Spleen (tissue), 13 donors: ENCODE measurements around the gene METAP1D. TPM values are rescaled to one million over a fixed set of nuclear protein-coding genes. Genes with fewer than 3 reads are reported as not detected.

Source experiments
- DNase-seq: peaks from one replicate; pipeline ENCODE4 v3.0.0-alpha.2; 2020
- H3K27ac ChIP-seq, 8 donors: fragments of 200-600 bp; sonication (generic) in 7 of 8; 1 replicate in 4 of 8; 2 replicates in 4 of 8; pipeline versions ENCODE4 v1.5.0 to v1.8.0; 2016 to 2021; ENCODE audit warnings: inconsistent platforms in 4 of 8, mild to moderate bottlenecking in 4 of 8, moderate library complexity in 1 of 8
- H3K27me3 ChIP-seq, 7 donors: fragments of 200-600 bp; sonication (generic) in 6 of 7; replicated peaks in 1 of 7; 1 replicate in 4 of 7; 2 replicates in 3 of 7; pipeline versions ENCODE4 v1.5.0 to v1.8.0; 2016 to 2021; ENCODE audit warnings: inconsistent platforms in 3 of 7, mild to moderate bottlenecking in 1 of 7
- H3K36me3 ChIP-seq, 6 donors: fragments of 200-600 bp; sonication (generic) in 5 of 6; 1 replicate in 4 of 6; 2 replicates in 2 of 6; pipeline versions ENCODE4 v1.5.0 to v1.8.0; 2016 to 2021; ENCODE audit warnings: inconsistent platforms in 2 of 6
- H3K4me1 ChIP-seq, 6 donors: fragments of 200-600 bp; sonication (generic) in 5 of 6; 1 replicate in 3 of 6; 2 replicates in 3 of 6; pipeline versions ENCODE4 v1.5.0 to v1.8.0; 2016 to 2021; ENCODE audit warnings: inconsistent platforms in 3 of 6
- H3K4me3 ChIP-seq, 8 donors: fragments of 200-600 bp; sonication (generic) in 7 of 8; 1 replicate in 4 of 8; 2 replicates in 4 of 8; pipeline versions ENCODE4 v1.5.0 to v1.8.0; 2016 to 2021; ENCODE audit warnings: inconsistent platforms in 4 of 8, mild to moderate bottlenecking in 4 of 8, moderate library complexity in 2 of 8
- H3K9me3 ChIP-seq, 8 donors: fragments of 200-600 bp; sonication (generic) in 7 of 8; 1 replicate in 4 of 8; 2 replicates in 4 of 8; pipeline versions ENCODE4 v1.5.0 to v1.8.0; 2016 to 2021; ENCODE audit warnings: inconsistent platforms in 4 of 8
- POLR2A ChIP-seq, 3 donors: fragments of 450-650 bp; IDR thresholded peaks; one replicate each; pipeline ENCODE4 v1.5.1; 2017; ENCODE audit warnings: antibody characterized with exemption in 3 of 3, mild to moderate bottlenecking in 1 of 3
- POLR2AphosphoS5 ChIP-seq, 3 donors: sonication (generic); formaldehyde crosslinking; IDR thresholded peaks; one replicate each; pipeline ENCODE4 v1.5.1; 2017; ENCODE audit warnings: antibody characterized with exemption in 3 of 3
- WGBS, 5 donors: extraction: QIAGEN DNeasy Blood & Tissue Kit in 3 of 5; methylation state at CpG; one replicate each; pipeline versions ENCODE4 v1.1.5 to v1.1.7; 2013 to 2018; 5-methylcytosine and 5-hydroxymethylcytosine counted together
- intact Hi-C: fragments of 100-400 bp; cut with DNase I; formaldehyde crosslinking; loops from one replicate; pipeline ENCODE4 v1.15.0; 2023; ENCODE audit warnings: low total_unique reads
- long read RNA-seq, 2 donors: transcript quantifications; one replicate each; lab custom pipeline, GENCODE V29; 2026
- polyA plus RNA-seq, 3 donors: library from polyadenylated mRNA; stranded (reverse); fragments of 200-250 nt; gene quantifications; one replicate each; pipeline ENCODE4 v1.2.1, GENCODE V29; 2013
- total RNA-seq, 7 donors: library from RNA; depleted of rRNA in 3 of 7; stranded (reverse); fragments of >200 nt in 3 of 7; fragmentation: NEBNext Ultra II Directional in 4 of 7; extraction: Animal tissue kit (Norgen Biotek cat#: 25700) in 4 of 7; gene quantifications; one replicate each; pipeline versions ENCODE4 v1.1.0 to v1.2.1, GENCODE V29; 2016 to 2021
- TF ChIP-seq, protein P1 (sequence below), 11 experiments: fragments of 200-600 bp in 7 of 11; fragments of 450-650 bp in 4 of 11; sonication (generic) in 4 of 11; IDR thresholded peaks in 8 of 11; conservative IDR thresholded peaks in 3 of 11; 1 replicate in 7 of 11; 2 replicates in 4 of 11; pipeline versions ENCODE4 v1.4.0 to v1.8.0; 2016 to 2021; ENCODE audit warnings: antibody characterized with exemption in 11 of 11, inconsistent platforms in 4 of 11, mild to moderate bottlenecking in 1 of 11
- donor health status: healthy with polysubstance abuse.
- donor health status: DM: no; HTN: no; CAD: no; lungs with moderate emphysema.
- donor health status: DM: no; HTN: no; CAD: no.
- donor health status: Bipolar disorder and iron deficiency.
- donor health status: healthy.
- donor health status: DM: no; HTN: no; CAD: no.
- donor health status: DM: yes; HTN: yes; CAD: no.

The METAP1D gene
- 10 to 100 TPM in 2 of 7 donors, 1 to 10 TPM in 5; 4.9 to 11.9 (median 7.8) TPM for total RNA-seq
- polyA plus RNA-seq, result 10 to 100 TPM in 2 of 3 donors, 1 to 10 TPM in 1; 6.1 to 11.2 (median 10.1) TPM
- long read RNA-seq, donor 1, partial matches to known transcripts, result 0 of 1 reads
- long read RNA-seq, donor 1, other reads (novel, unspliced or antisense), result 0 of 1 reads
- long read RNA-seq, donor 2, partial matches to known transcripts, result 0 of 1 reads
- long read RNA-seq, donor 2, other reads (novel, unspliced or antisense), result 0 of 1 reads

DNA sequence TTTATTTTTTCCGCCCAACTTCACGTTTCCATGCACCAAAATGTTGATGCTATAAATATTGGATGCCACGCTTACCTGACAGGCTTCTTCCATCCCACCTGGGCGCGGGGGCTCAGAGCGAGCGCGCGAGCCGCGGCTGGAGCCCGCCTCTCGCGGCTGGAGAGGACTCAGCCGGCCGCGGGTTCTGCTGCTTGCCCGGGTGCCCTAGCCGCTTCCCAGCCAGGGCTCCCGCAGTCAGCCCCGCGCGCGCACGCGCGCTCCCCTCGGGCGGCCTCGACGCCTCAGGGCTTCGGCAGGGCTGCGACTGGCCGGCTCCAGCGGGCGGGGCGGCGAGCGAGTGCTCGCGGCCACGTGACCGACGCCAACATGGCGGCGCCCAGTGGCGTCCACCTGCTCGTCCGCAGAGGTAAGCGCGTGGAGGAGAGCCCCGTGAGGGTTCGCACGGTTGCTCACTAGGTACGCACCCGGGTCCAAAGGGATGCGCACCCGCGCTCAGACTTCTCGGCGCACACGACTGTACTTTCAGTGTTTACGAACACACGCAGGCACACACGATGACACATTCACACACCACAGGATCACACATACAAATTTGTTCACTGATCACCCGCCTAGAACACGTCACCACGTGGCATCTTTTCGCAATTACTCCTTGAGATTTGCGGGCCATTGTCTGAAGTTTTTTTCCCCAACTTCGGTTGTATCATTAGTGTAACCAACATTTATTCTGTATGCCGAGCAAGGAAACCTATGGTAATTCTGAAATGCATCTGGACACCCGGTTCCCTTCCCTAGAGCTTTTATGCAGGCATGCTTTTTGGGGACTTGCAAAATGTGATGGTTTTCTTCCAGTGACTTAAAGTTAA lies at the start of gene METAP1D:
METAP1D (plus strand) TSS at position 350 of the 866 bp plus-strand sequence; CDS start at position 367, 17 bp downstream.
- Histone ChIP-seq H3K9me3 (no peaks in the 10 kb centered on the region), H3K4me1 (peaks cover 5 to 22% (median 17%) of the 10 kb centered on the region in 6 donors), H3K4me3 (peak within 1 kb of the TSS; percentile 70 to 99 (median 90)), H3K36me3 (no peaks in the 10 kb centered on the region), H3K27ac (peak within 1 kb of the TSS in 7 of 8 donors; percentile 12 to 77 (median 62)), H3K27me3 (peaks cover 0 to 15% (median 0%) of the 10 kb centered on the region in 7 donors)
- peak; percentile 99 for DNase-seq
- TF ChIP-seq POLR2AphosphoS5 (IDR thresholded peaks at IDR 0.05) (peak; percentile 86 to 91 (median 90)), POLR2A (IDR thresholded peaks at IDR 0.05) (no peak)
- TF ChIP-seq, protein P1, sequence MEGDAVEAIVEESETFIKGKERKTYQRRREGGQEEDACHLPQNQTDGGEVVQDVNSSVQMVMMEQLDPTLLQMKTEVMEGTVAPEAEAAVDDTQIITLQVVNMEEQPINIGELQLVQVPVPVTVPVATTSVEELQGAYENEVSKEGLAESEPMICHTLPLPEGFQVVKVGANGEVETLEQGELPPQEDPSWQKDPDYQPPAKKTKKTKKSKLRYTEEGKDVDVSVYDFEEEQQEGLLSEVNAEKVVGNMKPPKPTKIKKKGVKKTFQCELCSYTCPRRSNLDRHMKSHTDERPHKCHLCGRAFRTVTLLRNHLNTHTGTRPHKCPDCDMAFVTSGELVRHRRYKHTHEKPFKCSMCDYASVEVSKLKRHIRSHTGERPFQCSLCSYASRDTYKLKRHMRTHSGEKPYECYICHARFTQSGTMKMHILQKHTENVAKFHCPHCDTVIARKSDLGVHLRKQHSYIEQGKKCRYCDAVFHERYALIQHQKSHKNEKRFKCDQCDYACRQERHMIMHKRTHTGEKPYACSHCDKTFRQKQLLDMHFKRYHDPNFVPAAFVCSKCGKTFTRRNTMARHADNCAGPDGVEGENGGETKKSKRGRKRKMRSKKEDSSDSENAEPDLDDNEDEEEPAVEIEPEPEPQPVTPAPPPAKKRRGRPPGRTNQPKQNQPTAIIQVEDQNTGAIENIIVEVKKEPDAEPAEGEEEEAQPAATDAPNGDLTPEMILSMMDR (IDR thresholded peaks at IDR 0.05 in 8 of 11, conservative IDR thresholded peaks at IDR 0.05 in 3 of 11), result peak in 1 of 11 experiments; percentile 31
- intact Hi-C loops, result no loop called here
- 0 to 1% (median 0%) methylated on average over 32 to 73 of the region's 73 CpGs for WGBS, 5 donors

DNA sequence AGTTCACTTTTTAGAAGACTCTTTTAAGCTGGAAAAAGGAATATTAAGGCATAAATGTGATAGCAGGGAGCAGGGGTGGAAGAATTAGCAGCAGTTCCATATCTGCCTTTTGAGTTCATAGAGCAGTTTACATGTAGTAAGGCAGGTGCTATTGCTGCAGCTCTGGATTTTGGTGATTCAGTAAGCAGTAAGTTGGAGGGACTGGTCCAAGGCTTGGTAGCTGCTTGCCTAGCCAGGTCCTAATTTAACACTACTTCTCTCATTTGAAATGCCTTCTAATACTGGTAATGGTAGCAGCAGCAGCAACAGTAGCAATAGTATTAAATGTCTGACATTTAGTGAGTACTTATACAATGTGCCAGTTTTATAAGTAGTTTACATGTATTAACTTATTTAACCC lies 47.5 kb upstream of the METAP1D start:
- TF ChIP-seq, protein P1 (IDR thresholded peaks at IDR 0.05 in 8 of 11, conservative IDR thresholded peaks at IDR 0.05 in 3 of 11), result no peak
- TF ChIP-seq POLR2A (IDR thresholded peaks at IDR 0.05), result no peak
- no peak for TF ChIP-seq POLR2AphosphoS5 (IDR thresholded peaks at IDR 0.05)
- peaks cover 0 to 74% (median 4%) of the 10 kb centered on the region in 6 donors for H3K36me3 ChIP-seq
- no peak overlapping the region for H3K27ac ChIP-seq
- H3K4me3 ChIP-seq, result no peak overlapping the region
- H3K9me3 ChIP-seq, result no peaks in the 10 kb centered on the region
- intact Hi-C loops, result no loop called here
- H3K4me1 ChIP-seq, result peaks cover 0 to 34% (median 15%) of the 10 kb centered on the region in 6 donors
- H3K27me3 ChIP-seq, result no peaks in the 10 kb centered on the region
- DNase-seq, result no peak

DNA sequence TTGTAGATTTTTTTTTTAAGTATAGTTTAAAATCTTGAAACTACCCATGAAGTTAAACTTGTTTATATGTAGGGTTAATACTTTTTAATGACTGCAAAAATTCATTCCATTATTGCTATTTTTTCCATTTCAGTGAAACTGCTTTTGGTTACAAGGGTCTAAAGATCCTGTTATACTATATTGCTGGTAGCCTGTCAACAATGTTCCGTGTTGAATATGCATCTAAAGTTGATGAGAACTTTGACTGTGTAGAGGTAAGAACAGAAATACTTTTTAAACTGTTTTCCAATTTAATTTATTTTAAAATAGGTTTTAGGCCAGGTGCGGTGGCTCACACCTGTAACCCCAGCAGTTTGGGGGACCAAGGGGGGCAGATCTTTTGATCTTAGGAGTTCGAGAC lies 47.0 kb upstream of the METAP1D start:
- no peaks in the 10 kb centered on the region for H3K27me3 ChIP-seq
- intact Hi-C loops, result no loop called here
- peaks cover 0 to 69% (median 4%) of the 10 kb centered on the region in 6 donors for H3K36me3 ChIP-seq
- WGBS, 5 donors, result 95 to 98% (median 97%) methylated on average over 3 of the region's 3 CpGs
- H3K4me1 ChIP-seq, result peaks cover 0 to 39% (median 17%) of the 10 kb centered on the region in 6 donors
- H3K27ac ChIP-seq, result no peak overlapping the region
- no peak for TF ChIP-seq POLR2A (IDR thresholded peaks at IDR 0.05)
- no peak for TF ChIP-seq POLR2AphosphoS5 (IDR thresholded peaks at IDR 0.05)
- TF ChIP-seq, protein P1 (IDR thresholded peaks at IDR 0.05 in 8 of 11, conservative IDR thresholded peaks at IDR 0.05 in 3 of 11), result no peak
- no peaks in the 10 kb centered on the region for H3K9me3 ChIP-seq
- no peak overlapping the region for H3K4me3 ChIP-seq
- DNase-seq, result no peak
